NCI-H187 treated with DMSO at 0.1 percent for 48 hours (cell line): ENCODE measurements around the gene XCL2.
"Not testable (repeated sequence)": the region's sequence is repeated elsewhere in the genome, so short reads cannot be mapped to it uniquely, and the experiment has no call there.

Experiments
- DNase-seq: peaks from one replicate; lab custom pipeline; 2025; lab: John Stamatoyannopoulos, UW

Gene XCL2

GRCh38 chr1:168543840-168544498 lies at the start of gene XCL2:
XCL2 (minus strand) TSS chr1:168543997; CDS start chr1:168543964, 33 bp downstream.
- not testable (repeated sequence) for DNase-seq

GRCh38 chr1:168591641-168592250 lies 47.9 kb upstream of the XCL2 start:
- no peak for DNase-seq

- no peak for DNase-seq
These were observed 47.3 kb upstream of the XCL2 start for GRCh38 chr1:168591066-168591465.

GRCh38 chr1:168589167-168589566 lies 45.4 kb upstream of the XCL2 start:
- DNase-seq: no peak

- no peak for DNase-seq
These were observed 42.1 kb upstream of the XCL2 start for GRCh38 chr1:168585937-168586336.

- DNase-seq: no peak
These were observed 41.4 kb upstream of the XCL2 start for GRCh38 chr1:168585191-168585590.

GRCh38 chr1:168583571-168583970 lies 39.8 kb upstream of the XCL2 start:
- no peak for DNase-seq

GRCh38 chr1:168582688-168583336 lies 39.0 kb upstream of the XCL2 start:
- DNase-seq: no peak

GRCh38 chr1:168581817-168582572 lies 38.2 kb upstream of the XCL2 start:
- no peak for DNase-seq

GRCh38 chr1:168580991-168581390 lies 37.2 kb upstream of the XCL2 start:
- DNase-seq: not testable (repeated sequence)

- DNase-seq: not testable (repeated sequence)
These were observed 36.5 kb upstream of the XCL2 start for GRCh38 chr1:168580290-168580689.

GRCh38 chr1:168578531-168579185 lies 34.9 kb upstream of the XCL2 start:
- not testable (repeated sequence) for DNase-seq

GRCh38 chr1:168576245-168576688 lies 32.5 kb upstream of the XCL2 start, which contains the start of gene XCL1:
XCL1 (plus strand) TSS chr1:168576605; CDS start chr1:168576638, 33 bp downstream.
- not testable (repeated sequence) for DNase-seq

GRCh38 chr1:168574234-168574633 lies 30.4 kb upstream of the XCL2 start:
- DNase-seq: not testable (repeated sequence)

- no peak for DNase-seq
These were observed 28.8 kb upstream of the XCL2 start for GRCh38 chr1:168572633-168573032.

GRCh38 chr1:168570652-168571051 lies 26.9 kb upstream of the XCL2 start:
- no peak for DNase-seq

GRCh38 chr1:168568346-168568745 lies 24.5 kb upstream of the XCL2 start:
- DNase-seq: no peak

GRCh38 chr1:168567568-168567967 lies 23.8 kb upstream of the XCL2 start:
- DNase-seq: no peak

- DNase-seq: no peak
These were observed 23.2 kb upstream of the XCL2 start for GRCh38 chr1:168567007-168567406.

GRCh38 chr1:168565825-168566224 lies 22.0 kb upstream of the XCL2 start:
- no peak for DNase-seq

GRCh38 chr1:168561989-168562388 lies 18.2 kb upstream of the XCL2 start:
- no peak for DNase-seq

GRCh38 chr1:168560370-168560769 lies 16.6 kb upstream of the XCL2 start:
- no peak for DNase-seq
